ENCODE data around the gene SPTB.

SPTB gene

DNA sequence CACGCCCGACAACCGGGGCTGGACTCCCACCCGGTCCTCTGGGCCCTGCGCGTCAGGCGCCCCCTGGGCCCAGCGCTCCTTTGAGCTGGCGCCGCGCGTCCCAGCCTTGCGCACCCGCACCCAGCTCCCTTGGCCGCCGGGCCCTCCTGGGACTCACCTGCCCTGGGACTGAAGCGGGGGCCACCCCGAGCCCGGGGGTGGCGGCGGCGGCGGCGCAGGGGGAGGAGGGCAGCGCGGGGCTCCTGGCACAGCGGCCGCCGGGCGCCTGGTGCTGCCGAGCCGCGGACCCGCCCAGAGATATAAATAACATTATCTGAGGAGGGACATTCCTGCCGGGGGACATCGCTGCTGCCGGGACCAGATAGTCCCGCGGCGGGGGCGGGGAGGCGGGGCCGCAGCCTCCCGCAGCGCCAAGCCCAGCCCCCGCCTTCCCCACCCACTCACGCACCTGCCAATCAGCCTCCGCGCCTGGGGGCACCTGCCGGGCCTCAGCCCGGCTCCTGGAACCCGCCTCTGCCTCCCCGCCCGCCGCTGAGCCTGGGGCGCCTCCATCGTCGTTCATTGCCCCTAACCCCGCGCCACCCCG lies at the start of gene SPTB:
SPTB (minus strand) TSS at position 273 of the 586 bp plus-strand sequence. CDS start 56,813 bp downstream, outside the sequence.
- peak; percentile 23 for DNase-seq (ENCODE audit: low read depth)
- no peak for TF ChIP-seq CTCF (IDR thresholded peaks at IDR 0.05; ENCODE audit: insufficient read depth, low read depth, low read length, missing control alignments)
- H3K4me3 ChIP-seq (ENCODE audit: low read depth, low read length) = peak within 1 kb of the TSS; percentile 44

GRCh38 chr14:64929014-64929359 lies 49.3 kb upstream of the SPTB start:
- no peak for DNase-seq (ENCODE audit: low read depth)
- H3K4me3 ChIP-seq (ENCODE audit: low read depth, low read length) = no peak overlapping the region
- no peak for TF ChIP-seq CTCF (IDR thresholded peaks at IDR 0.05; ENCODE audit: insufficient read depth, low read depth, low read length, missing control alignments)

- no peak overlapping the region for H3K4me3 ChIP-seq (ENCODE audit: low read depth, low read length)
- TF ChIP-seq CTCF (IDR thresholded peaks at IDR 0.05; ENCODE audit: insufficient read depth, low read depth, low read length, missing control alignments) = no peak
- DNase-seq (ENCODE audit: low read depth) = peak; percentile 29
Measured at GRCh38 chr14:64928239-64929013, 48.7 kb upstream of the SPTB start.

GRCh38 chr14:64927031-64927430 lies 47.3 kb upstream of the SPTB start:
- H3K4me3 ChIP-seq (ENCODE audit: low read depth, low read length) = no peak overlapping the region
- DNase-seq (ENCODE audit: low read depth) = no peak
- no peak for TF ChIP-seq CTCF (IDR thresholded peaks at IDR 0.05; ENCODE audit: insufficient read depth, low read depth, low read length, missing control alignments)

GRCh38 chr14:64926398-64926995 lies 46.8 kb upstream of the SPTB start:
- no peak for TF ChIP-seq CTCF (IDR thresholded peaks at IDR 0.05; ENCODE audit: insufficient read depth, low read depth, low read length, missing control alignments)
- no peak for DNase-seq (ENCODE audit: low read depth)
- no peak overlapping the region for H3K4me3 ChIP-seq (ENCODE audit: low read depth, low read length)

- DNase-seq (ENCODE audit: low read depth) = no peak
- no peak overlapping the region for H3K4me3 ChIP-seq (ENCODE audit: low read depth, low read length)
- no peak for TF ChIP-seq CTCF (IDR thresholded peaks at IDR 0.05; ENCODE audit: insufficient read depth, low read depth, low read length, missing control alignments)
Measured at GRCh38 chr14:64923015-64923414, 43.3 kb upstream of the SPTB start.

All from GM12865 (cell line).